ENCODE data around the gene PTX3. TPM values are rescaled to one million over a fixed set of nuclear protein-coding genes. Genes with fewer than 3 reads are reported as not detected.
A peak's percentile ranks its signal among the peaks of the same experiment; 100 is the strongest.

The PTX3 gene
- total RNA-seq, 1 experiment from 2014 or later: 5.4 TPM

DNA sequence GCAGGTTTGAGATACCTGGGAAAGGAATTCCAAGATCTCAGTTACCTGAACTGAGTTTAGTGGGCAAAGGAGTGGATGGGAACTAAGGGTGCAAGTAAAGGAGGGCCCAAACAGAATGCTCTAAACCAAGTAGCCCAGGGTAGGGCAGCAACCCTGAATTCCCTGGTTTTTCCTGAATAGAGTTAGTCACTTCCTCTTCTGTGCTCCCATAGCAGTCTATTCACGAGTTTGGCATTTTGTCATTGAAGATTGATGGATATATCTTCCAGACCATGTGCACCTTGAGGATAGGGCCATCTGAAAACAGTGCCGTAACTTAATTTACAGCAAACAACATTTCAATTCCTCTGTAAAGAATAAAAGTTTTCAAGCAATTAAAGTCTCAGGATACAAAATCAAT is 18.5 kb upstream of the PTX3 start:
- in situ Hi-C loops (cut with HindIII; ENCODE audit: low sequenced_read_pairs): no loop called here
- no peak for DNase-seq (ENCODE audit: low spot score)

DNA sequence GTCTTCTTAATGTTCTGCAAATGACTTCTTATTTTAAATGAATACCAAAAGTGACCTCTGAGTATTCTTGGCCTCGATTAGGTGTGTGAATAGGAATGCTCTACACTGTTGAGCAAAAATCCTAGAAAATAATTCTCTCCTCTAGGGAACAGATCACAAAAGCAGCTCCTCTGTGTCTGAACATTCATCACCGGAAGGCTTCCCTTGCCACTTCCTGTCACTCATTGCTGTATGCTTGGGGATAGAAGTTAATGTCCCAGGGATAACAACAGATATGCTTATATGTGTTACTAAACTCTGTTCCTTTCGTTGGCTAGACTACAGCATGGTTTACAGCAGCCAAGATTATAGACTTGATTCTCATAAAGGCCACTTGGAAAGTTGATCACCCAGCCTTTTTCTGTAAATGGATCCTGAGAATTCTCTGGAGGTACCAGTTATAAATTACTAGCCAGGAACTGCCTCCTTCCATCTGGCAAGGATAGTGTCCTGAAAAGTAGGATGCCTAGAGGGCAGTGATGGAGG is 16.0 kb upstream of the PTX3 start:
- in situ Hi-C loops (cut with HindIII; ENCODE audit: low sequenced_read_pairs): no loop called here

DNA sequence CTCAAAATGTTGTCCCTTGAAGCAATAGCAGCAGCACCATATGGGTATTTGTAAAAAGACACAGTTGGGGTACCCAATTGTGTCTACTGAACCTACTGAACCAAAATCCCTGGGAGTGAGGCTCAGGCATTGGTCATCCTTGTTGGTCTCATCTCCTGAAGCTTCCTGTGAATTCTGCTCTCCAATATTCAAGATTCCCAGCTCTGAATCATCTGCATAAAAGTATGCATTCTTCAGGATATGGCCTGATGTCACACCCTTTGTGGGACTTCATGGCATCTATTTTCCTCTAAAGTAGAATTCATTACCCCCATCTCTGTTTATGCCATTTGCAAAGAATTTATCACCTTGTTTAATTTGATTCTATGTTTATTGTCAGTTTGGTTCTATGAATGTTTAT is 13.3 kb upstream of the PTX3 start:
- DNase-seq (ENCODE audit: low spot score): no peak
- in situ Hi-C loops (cut with HindIII; ENCODE audit: low sequenced_read_pairs): no loop called here

More for the DNA sequence above, 16.0 kb upstream of the PTX3 start:
- no peak for DNase-seq (ENCODE audit: low spot score)

DNA sequence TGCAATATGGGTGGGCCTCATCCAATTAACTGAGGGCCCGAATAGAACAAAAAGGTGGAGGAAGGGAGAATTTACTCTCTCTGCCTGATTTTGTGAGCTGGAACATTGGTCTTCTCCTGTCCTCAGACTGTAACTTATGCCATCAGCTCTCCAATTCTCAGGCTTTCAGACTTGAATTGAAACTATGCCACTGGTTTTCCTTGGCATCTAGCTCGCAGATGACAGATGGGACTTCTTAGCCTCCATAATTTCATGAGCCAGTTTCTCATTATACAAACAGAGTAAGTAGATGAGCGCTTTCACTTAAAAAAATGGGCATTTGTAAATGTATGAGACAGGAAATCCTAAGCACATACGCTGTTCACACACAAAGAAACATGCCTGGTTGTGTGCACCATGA is 8.7 kb upstream of the PTX3 start:
- peak; percentile 93 for DNase-seq (ENCODE audit: low spot score)
- in situ Hi-C loops (cut with HindIII; ENCODE audit: low sequenced_read_pairs): no loop called here

DNA sequence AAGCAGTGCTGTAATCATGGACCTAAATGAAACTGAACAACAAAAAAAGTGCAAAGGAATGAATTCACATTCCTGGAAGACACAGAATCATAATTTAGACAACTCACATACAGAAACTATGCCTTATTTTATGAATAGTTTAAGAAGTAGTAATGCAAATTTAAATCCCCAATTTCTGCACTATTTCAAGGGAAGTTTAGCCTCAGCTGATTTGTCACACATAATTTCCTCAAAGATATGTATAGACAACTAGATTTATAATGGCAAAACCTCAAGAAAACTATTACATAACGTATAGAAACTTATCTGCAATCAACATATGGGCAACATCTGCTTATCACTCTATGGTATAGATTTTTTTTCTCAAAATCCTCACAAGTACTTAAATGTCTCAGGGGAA is 7.8 kb upstream of the PTX3 start:
- DNase-seq (ENCODE audit: low spot score): no peak
- in situ Hi-C loops (cut with HindIII; ENCODE audit: low sequenced_read_pairs): no loop called here

DNA sequence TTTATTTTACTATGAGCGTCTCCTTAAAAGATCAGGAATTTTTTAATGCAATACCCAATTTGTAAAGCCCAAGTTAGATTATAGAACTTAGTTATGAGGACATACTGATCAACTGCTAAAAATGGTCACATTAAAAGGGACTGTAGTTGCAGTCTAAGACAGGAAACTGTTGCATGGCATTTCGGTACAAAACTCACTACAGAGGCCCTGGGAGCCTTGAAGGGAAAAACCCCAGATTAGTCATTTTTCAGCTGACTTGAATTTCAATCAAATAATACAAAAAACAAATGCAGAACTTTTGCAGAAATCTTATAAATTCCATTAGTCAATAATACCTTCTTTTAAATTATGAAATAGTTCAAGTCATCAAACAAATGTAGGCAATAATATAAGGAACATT is 6.9 kb upstream of the PTX3 start:
- DNase-seq (ENCODE audit: low spot score): no peak
- in situ Hi-C loops (cut with HindIII; ENCODE audit: low sequenced_read_pairs): no loop called here

DNA sequence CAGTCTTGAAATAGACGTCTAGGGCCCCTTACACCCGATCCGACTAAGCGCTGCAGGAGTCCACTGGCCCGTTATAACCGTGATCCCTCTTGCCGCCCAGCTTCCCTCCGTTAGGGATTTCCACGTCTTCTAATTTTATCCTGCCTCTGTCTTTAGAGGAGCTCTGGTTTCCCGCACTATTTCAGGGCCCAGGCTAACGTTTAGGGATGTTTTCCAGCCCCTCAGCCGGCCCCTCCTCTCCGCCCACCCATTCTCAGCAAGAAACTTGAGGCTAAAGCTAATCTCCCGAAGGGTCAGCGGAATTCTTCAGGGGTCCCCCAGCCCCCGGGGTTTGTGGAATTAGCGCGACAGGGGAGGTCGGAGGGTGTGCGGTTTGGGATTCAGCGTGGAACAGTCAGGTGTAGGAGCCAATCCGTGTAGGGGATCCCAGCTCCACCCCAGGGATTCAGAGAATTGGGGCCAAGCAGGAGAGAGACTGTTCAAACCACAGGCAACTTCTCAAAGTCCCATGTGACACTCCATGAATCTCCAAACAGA is 1.6 kb downstream of the PTX3 start:
- in situ Hi-C loops (cut with HindIII; ENCODE audit: low sequenced_read_pairs): no loop called here
- DNase-seq (ENCODE audit: low spot score): peak; percentile 31

DNA sequence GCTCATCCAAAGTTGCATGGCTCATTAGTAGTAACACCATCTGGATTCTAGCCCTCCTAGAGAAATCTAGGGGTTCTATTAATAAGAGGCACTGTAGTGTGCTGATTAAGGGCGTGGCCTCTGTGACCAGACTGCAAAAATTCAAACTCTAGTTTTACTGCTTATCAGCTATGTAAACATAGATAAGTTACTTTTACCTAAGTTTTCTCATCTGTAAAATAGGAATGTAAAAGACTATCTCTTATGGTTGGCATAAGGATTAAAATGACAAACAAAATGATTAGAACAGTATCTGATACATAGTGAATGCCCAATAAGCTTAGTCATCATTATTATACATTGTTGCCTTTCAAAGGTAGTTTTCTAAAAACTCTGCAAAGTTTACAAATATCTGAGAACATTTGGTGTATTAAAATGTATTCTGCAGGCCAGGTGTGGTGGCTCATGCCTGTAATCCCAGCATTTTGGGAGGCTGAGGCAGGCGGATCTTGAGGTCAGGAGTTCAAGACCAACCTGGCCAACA is 4.5 kb downstream of the PTX3 start:
- no peak for DNase-seq (ENCODE audit: low spot score)
- in situ Hi-C loops (cut with HindIII; ENCODE audit: low sequenced_read_pairs): no loop called here

DNA sequence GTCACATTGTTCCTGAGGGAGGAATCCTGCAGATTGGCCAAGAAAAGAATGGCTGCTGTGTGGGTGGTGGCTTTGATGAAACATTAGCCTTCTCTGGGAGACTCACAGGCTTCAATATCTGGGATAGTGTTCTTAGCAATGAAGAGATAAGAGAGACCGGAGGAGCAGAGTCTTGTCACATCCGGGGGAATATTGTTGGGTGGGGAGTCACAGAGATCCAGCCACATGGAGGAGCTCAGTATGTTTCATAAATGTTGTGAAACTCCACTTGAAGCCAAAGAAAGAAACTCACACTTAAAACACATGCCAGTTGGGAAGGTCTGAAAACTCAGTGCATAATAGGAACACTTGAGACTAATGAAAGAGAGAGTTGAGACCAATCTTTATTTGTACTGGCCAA is 6.1 kb downstream of the PTX3 start:
- in situ Hi-C loops (cut with HindIII; ENCODE audit: low sequenced_read_pairs): no loop called here

DNA sequence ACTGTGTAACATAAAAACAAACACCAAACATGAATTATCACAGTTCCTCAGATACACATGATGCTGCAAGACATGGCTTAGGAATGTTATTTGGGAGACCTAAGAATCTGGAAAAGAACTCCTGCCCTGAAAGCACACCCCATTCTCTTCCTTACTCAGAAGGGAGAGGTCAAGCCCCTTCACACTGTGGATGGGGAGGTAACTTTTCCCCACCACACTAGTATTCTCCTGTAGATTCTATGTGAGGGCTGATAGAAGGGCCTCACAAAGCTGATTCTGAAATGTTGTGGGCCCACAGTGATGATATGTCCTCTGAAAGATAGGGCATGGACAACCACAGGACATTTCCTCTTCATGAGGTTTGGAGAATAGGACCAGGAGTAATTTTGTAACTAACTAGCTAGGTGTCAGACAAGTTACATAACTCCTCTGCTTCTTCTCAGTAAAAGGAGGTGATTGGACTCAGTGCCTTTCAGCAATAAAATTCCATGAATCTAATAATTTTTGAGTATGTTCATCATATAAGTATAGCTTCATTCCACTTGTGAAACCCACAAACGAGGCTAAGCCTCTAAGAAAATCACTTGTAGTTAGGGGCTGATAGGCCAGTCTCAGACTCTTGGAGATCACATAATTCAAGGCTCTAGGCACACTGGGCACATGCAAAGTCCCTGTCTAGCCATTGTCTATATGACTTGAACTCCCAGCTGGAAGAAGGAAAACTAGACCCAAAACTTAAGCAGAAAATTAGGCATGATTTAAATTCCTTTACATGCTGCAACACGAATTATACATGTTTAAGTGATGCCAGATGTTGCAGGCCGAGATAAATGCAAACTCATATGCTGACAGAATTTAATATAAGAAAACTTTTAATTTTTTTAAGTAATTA is 7.5 kb downstream of the PTX3 start:
- no peak for DNase-seq (ENCODE audit: low spot score)
- in situ Hi-C loops (cut with HindIII; ENCODE audit: low sequenced_read_pairs): no loop called here

More for the DNA sequence above, 6.1 kb downstream of the PTX3 start:
- DNase-seq (ENCODE audit: low spot score): no peak

DNA sequence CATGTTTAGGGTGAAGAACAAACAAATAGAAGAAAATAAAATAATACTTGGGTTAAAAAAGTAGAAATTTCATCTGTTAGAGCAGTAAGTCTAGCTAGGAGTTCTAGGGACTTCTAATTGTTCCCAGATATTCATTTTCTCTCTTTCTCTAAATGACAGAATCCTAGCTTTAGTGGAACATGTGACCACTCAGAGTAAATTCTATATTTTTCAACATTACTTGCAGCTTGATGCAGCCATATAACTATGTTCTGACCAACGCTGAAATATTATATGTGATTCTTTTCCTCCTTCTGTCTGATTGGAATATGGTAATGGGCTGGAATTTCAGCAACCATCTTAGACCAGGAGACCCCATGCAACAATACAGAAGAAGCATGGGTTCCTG is 8.1 kb downstream of the PTX3 start:
- in situ Hi-C loops (cut with HindIII; ENCODE audit: low sequenced_read_pairs): no loop called here
- no peak for DNase-seq (ENCODE audit: low spot score)

DNA sequence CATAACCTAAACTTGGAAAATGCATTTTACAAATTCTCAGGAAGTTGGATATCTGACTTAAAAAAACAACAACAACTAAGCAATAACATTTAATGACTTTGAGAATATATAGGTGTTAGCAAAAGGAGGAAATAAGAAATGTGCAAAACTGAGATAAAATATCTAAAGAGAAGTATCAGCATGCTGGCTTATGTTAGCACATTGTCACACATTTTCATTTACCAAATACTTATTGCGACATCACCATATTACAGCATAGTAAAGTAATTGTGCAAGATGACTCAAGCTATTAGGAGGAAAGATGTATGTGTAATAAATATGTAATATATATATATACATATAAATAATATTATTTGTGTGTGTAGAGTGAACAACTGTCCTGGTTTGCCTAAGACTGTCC is 9.2 kb downstream of the PTX3 start:
- DNase-seq (ENCODE audit: low spot score): no peak
- in situ Hi-C loops (cut with HindIII; ENCODE audit: low sequenced_read_pairs): no loop called here

DNA sequence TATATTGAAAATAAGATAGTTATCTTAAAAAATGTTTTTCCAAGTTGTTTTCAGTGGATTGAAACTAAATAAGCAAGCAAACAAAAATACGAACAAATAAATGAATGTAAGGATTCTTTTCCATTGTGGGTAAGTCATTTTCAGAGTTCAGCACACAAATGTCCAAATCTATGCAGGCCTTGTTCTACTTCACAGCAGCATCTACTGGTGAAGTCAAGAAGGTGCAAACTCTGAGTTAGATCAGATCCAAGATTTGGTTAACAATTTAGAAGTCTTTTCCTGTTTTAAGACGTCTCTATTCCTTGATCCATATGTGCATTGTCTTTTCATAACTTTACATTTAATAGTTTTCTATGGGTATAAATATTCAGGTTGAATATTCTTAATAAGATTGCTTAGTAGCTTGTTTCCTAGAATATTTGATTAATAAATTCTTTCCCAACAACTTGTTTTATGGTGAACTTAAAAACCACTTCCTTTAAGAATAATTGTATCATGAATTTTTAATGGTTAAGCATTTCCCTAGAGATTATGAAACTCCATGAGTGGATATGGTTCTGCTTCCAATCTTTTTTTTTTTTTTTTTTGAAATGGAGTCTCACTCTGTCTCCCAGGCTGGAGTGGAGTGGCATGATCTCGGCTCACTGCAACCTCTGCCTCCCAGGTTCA is 10.5 kb downstream of the PTX3 start:
- DNase-seq (ENCODE audit: low spot score): peak; percentile 37

DNA sequence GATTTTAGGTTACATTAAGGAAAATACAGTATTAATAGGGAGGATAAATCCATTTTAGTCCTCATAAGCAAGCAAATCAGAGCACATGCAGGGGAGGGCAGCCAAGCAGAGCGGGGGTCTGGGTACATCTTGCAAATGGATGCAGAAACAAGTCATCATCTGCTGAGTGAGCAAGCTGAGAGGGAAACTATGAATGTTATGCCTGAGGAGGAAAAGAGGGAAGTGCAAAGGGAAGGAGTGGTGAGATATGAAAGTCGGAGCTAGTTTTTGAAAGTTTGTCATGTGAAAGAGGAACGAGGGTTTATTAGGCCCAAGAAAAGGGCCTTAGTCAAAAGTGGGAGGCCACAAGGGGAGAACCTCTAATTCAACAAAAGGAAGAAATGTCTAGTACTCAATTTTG is 15.4 kb downstream of the PTX3 start:
- in situ Hi-C loops (cut with HindIII; ENCODE audit: low sequenced_read_pairs): no loop called here
- no peak for DNase-seq (ENCODE audit: low spot score)

More for the DNA sequence above, 10.5 kb downstream of the PTX3 start:
- in situ Hi-C loops (cut with HindIII; ENCODE audit: low sequenced_read_pairs): no loop called here

DNA sequence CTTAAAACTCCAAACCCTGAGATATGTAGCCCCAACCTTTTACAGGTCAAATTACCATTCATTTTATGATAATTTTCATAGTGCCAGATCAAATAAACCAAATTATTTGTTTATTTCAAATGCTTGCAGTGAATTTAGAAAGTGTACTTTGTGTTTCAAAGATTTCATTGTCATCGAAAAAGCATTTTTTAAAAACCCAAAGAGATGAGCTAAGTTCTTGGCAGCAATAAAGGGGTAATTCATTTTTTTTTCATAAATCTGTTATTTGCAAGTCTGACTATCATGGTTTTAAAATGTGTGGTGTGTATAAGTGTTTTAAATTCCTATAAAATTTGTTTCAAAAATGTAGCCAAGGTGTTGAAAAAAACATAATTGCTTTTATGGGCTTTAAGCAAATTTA is 17.2 kb downstream of the PTX3 start:
- in situ Hi-C loops (cut with HindIII; ENCODE audit: low sequenced_read_pairs): no loop called here
- DNase-seq (ENCODE audit: low spot score): no peak

DNA sequence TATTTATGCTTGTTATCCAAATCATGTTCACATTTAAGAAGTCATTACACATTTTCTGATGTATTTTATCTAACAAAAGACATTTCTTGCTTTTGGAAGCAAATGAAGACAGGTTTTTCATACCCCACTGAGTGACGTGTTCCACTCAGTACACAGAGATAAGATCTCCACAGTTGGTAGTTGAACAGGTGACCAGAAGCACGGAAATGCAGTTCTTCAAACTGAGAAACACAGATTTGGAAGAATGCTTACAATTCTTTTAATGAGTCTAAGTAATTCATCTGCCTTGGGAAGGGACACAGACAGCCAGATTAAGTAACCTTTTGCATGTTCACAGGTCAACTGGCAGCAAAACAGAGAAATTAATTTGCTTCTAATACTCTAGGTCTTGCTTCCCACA is 23.1 kb downstream of the PTX3 start:
- in situ Hi-C loops (cut with HindIII; ENCODE audit: low sequenced_read_pairs): no loop called here
- no peak for DNase-seq (ENCODE audit: low spot score)

DNA sequence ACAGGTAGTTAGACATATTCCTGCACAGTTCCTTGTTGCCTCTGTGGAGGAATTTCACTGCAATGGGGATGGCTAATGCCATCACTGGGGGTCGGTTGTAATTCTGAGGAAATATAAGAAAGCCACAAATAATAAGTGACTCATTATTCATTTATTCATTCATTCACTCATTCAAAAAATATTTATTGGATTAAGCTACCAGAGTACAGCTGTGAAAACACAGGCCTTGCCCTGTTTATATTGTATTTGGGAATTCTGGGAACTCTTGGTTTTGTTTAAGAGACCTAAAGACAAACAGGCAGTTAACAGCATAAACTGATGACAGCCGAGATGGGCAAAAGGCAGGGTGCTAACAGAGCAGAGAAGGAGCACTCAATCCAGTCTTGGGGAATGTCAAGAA is 23.6 kb downstream of the PTX3 start:
- no peak for DNase-seq (ENCODE audit: low spot score)
- in situ Hi-C loops (cut with HindIII; ENCODE audit: low sequenced_read_pairs): no loop called here

DNA sequence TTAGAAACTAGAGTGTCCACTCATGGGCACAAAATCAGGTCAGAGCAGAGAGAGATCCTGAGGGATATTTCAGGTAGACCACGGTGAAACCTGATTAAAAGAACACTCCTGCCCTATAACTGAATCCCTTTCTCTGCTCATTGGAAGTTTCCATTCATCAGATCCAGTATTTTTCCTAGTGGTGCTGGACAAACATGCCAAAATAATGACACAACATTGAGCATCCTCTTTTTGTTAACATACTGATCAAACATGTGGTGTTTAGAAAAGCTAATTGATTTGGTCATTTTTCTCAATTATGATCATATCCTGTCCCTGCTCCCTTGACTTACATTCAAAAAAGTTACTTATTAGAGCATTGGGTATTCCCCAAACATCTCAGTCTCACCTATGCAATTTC is 27.2 kb downstream of the PTX3 start:
- in situ Hi-C loops (cut with HindIII; ENCODE audit: low sequenced_read_pairs): no loop called here
- DNase-seq (ENCODE audit: low spot score): no peak

DNA sequence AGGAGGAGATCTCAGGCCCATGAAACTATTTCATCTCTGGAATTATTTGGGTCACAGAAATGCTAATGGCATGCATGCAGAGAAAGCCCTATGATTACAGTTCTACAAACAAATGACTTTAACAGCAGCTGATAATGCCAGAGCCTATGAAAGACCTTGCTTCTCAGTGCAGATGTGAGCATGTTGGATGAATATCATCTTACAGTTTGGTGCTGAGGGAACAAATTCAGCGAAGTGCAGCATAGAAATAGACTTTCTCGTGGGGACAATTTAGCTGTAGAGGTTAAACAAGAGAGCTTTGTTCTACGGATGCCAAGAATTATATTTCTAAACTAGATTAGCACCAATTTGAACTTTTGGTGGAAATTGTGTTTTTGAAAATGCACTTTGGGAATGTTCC is 27.7 kb downstream of the PTX3 start:
- no peak for DNase-seq (ENCODE audit: low spot score)
- in situ Hi-C loops (cut with HindIII; ENCODE audit: low sequenced_read_pairs): no loop called here

DNA sequence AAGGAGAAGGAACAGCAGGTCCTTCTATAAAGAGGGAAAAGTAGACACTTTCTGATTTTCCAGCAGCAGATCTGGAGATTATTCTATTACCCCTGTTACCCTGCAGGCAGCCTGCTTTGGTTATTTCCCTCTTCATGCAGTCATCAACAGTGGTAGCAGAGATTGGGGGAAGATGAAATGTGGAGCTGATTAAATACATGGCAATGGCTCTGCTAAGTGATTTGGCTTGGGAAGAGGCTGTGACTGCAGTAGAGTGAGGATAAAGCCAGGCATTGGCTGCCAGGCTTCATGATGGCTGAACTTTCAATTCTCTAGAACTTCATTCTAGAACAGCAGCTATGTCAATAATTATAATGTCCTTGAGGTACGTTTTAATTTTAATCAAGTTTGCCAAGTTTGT is 29.1 kb downstream of the PTX3 start:
- DNase-seq (ENCODE audit: low spot score): no peak
- in situ Hi-C loops (cut with HindIII; ENCODE audit: low sequenced_read_pairs): no loop called here

Measured in G401 (cell line).